ENCODE results near the gene RUNDC1.

DNA sequence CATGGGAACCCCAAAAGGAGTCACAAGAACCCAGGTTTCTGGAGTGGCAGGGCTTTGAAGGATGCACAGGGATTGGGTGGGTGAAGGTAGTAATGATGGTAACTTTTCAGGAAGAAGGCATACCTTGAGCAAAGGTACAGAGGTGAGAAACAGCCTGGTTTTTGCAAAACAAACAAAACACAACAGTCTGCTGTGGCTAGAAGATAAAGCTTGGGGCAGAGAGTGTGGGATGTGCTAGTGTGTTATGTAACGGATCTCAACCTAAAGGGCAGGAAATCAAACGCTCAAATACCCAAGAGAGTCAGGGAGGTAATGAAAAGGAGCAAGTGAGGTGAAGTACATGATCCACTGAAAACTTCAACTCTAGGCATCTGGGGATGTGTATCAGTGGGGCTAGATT lies 5.1 kb upstream of the RUNDC1 start:
- TF ChIP-seq, protein P1, sequence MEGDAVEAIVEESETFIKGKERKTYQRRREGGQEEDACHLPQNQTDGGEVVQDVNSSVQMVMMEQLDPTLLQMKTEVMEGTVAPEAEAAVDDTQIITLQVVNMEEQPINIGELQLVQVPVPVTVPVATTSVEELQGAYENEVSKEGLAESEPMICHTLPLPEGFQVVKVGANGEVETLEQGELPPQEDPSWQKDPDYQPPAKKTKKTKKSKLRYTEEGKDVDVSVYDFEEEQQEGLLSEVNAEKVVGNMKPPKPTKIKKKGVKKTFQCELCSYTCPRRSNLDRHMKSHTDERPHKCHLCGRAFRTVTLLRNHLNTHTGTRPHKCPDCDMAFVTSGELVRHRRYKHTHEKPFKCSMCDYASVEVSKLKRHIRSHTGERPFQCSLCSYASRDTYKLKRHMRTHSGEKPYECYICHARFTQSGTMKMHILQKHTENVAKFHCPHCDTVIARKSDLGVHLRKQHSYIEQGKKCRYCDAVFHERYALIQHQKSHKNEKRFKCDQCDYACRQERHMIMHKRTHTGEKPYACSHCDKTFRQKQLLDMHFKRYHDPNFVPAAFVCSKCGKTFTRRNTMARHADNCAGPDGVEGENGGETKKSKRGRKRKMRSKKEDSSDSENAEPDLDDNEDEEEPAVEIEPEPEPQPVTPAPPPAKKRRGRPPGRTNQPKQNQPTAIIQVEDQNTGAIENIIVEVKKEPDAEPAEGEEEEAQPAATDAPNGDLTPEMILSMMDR (IDR thresholded peaks at IDR 0.05): no peak
- no peak for TF ChIP-seq POLR2AphosphoS5 (IDR thresholded peaks at IDR 0.05)
